Esophagus muscularis mucosa (tissue), 4 donors: Measurements from ENCODE around the gene DDX3X. TPM values are rescaled to one million over a fixed set of nuclear protein-coding genes. Genes with fewer than 3 reads are reported as not detected.

ENCODE experiments used
- DNase-seq: peaks from one replicate; pipeline ENCODE4 v3.0.0-alpha.2; 2017; ENCODE audit errors: extremely low spot score
- H3K27ac ChIP-seq, 4 donors: fragments of 200-600 bp; sonication (generic); replicated peaks in 1 of 4; 1 replicate in 3 of 4; 2 replicates in 1 of 4; pipeline ENCODE4 v1.5.1; 2016 to 2019; ENCODE audit warnings: mild to moderate bottlenecking in 1 of 4
- H3K27me3 ChIP-seq, 4 donors: fragments of 200-600 bp; sonication (generic); one replicate each; pipeline versions ENCODE4 v1.5.1 to v1.6.0; 2016 to 2019
- H3K36me3 ChIP-seq, 4 donors: fragments of 200-600 bp; sonication (generic); one replicate each; pipeline ENCODE4 v1.5.1; 2016 to 2019
- H3K4me1 ChIP-seq, 4 donors: fragments of 200-600 bp; sonication (generic); one replicate each; pipeline ENCODE4 v1.5.1; 2016 to 2019
- H3K4me3 ChIP-seq, 4 donors: fragments of 200-600 bp; sonication (generic); 1 replicate in 2 of 4; 2 replicates in 2 of 4; pipeline ENCODE4 v1.5.1; 2016 to 2019; ENCODE audit warnings: mild to moderate bottlenecking in 4 of 4, moderate library complexity in 1 of 4
- H3K9me3 ChIP-seq, 4 donors: fragments of 200-600 bp; sonication (generic); 1 replicate in 3 of 4; 2 replicates in 1 of 4; pipeline ENCODE4 v1.5.1; 2016 to 2019
- CTCF ChIP-seq, 3 experiments: fragments of 200-600 bp in 2 of 3; fragments of 450-650 bp in 1 of 3; sonication (generic) in 2 of 3; IDR thresholded peaks; one replicate each; pipeline ENCODE4 v1.5.1; 2017 to 2019; ENCODE audit warnings: antibody characterized with exemption in 3 of 3, mild to moderate bottlenecking in 2 of 3, moderate library complexity in 1 of 3
- EP300 ChIP-seq: sonication (generic); formaldehyde crosslinking; IDR thresholded peaks from one replicate; pipeline ENCODE4 v1.6.1; 2017; ENCODE audit warnings: antibody characterized with exemption
- POLR2A ChIP-seq: fragments of 450-650 bp; IDR thresholded peaks from one replicate; pipeline ENCODE4 v1.6.1; 2017; ENCODE audit warnings: antibody characterized with exemption, moderate library complexity, mild to moderate bottlenecking, low read depth
- POLR2AphosphoS5 ChIP-seq, 2 donors: sonication (generic); formaldehyde crosslinking; IDR thresholded peaks; one replicate each; pipeline ENCODE4 v1.6.1; 2017; ENCODE audit warnings: antibody characterized with exemption in 2 of 2
- WGBS: methylation state at CpG from one replicate; pipeline ENCODE4 v1.1.5; 2018; 5-methylcytosine and 5-hydroxymethylcytosine counted together
- intact Hi-C: fragments of 100-400 bp; cut with DNase I; formaldehyde crosslinking; loops from one replicate; pipeline ENCODE4 v1.15.1; 2023
- total RNA-seq, 4 donors: library from RNA; depleted of rRNA; stranded (reverse); fragments of >200 nt; gene quantifications; one replicate each; pipeline versions ENCODE4 v1.1.0 to v1.2.1, GENCODE V29; 2016

Gene DDX3X
- total RNA-seq, 4 donors from 2014 or later, result 169 to 282 (median 253) TPM

- DNase-seq, result no peak
- Histone ChIP-seq H3K27me3 (no peaks in the 10 kb centered on the region), H3K27ac (no peak overlapping the region), H3K9me3 (no peaks in the 10 kb centered on the region), H3K4me3 (no peak overlapping the region), H3K4me1 (peaks cover 20 to 33% (median 24%) of the 10 kb centered on the region in 4 donors), H3K36me3 (peaks cover 70 to 98% (median 84%) of the 10 kb centered on the region in 4 donors)
- TF ChIP-seq CTCF (IDR thresholded peaks at IDR 0.05) (no peak), POLR2A (no peak), EP300 (no peak), POLR2AphosphoS5 (IDR thresholded peaks at IDR 0.05) (no peak)
- intact Hi-C loops, result no loop called here
- 94% methylated on average over 9 of the region's 9 CpGs for WGBS
Measured at GRCh38 chrX:41344053-41344452, 10.1 kb downstream of the DDX3X start.

GRCh38 chrX:41347186-41347585, 13.2 kb downstream of the DDX3X start:
- 93% methylated on average over 8 of the region's 8 CpGs for WGBS
- DNase-seq, result no peak
- Histone ChIP-seq H3K4me3 (no peak overlapping the region), H3K27ac (no peak overlapping the region), H3K27me3 (no peaks in the 10 kb centered on the region), H3K36me3 (peaks cover 54 to 85% (median 75%) of the 10 kb centered on the region in 4 donors), H3K4me1 (peaks cover 0 to 23% (median 5%) of the 10 kb centered on the region in 4 donors), H3K9me3 (no peaks in the 10 kb centered on the region)
- intact Hi-C loops, result no loop called here
- TF ChIP-seq CTCF (IDR thresholded peaks at IDR 0.05) (no peak), POLR2A (no peak), POLR2AphosphoS5 (IDR thresholded peaks at IDR 0.05) (no peak), EP300 (no peak)

- intact Hi-C loops, result no loop called here
- peaks cover 40 to 72% (median 61%) of the 10 kb centered on the region in 4 donors for H3K36me3 ChIP-seq
- H3K9me3 ChIP-seq, result no peaks in the 10 kb centered on the region
- no peak overlapping the region for H3K4me3 ChIP-seq
- peaks cover 0 to 23% (median 6%) of the 10 kb centered on the region in 4 donors for H3K4me1 ChIP-seq
- no peak overlapping the region for H3K27ac ChIP-seq
- no peaks in the 10 kb centered on the region for H3K27me3 ChIP-seq
- TF ChIP-seq POLR2A, result no peak
- TF ChIP-seq POLR2AphosphoS5 (IDR thresholded peaks at IDR 0.05), result peak in 1 of 2 donors; percentile 12
- WGBS, result 97% methylated on average over 4 of the region's 4 CpGs
- no peak for DNase-seq
Measured at GRCh38 chrX:41348551-41348950, 14.6 kb downstream of the DDX3X start.

- Histone ChIP-seq H3K4me1 (peaks cover 0 to 23% (median 6%) of the 10 kb centered on the region in 4 donors), H3K27ac (peak overlapping the region in 1 of 4 donors; percentile 36), H3K4me3 (no peak overlapping the region), H3K9me3 (no peaks in the 10 kb centered on the region), H3K36me3 (peaks cover 28 to 53% (median 43%) of the 10 kb centered on the region in 4 donors), H3K27me3 (no peaks in the 10 kb centered on the region)
- 81% methylated on average over 6 of the region's 6 CpGs for WGBS
- intact Hi-C loops, result no loop called here
- DNase-seq, result no peak
- TF ChIP-seq EP300 (no peak), POLR2AphosphoS5 (IDR thresholded peaks at IDR 0.05) (peak in 1 of 2 donors; percentile 40)
Measured at GRCh38 chrX:41350150-41350975, 16.4 kb downstream of the DDX3X start.

- H3K9me3 ChIP-seq, result no peaks in the 10 kb centered on the region
- intact Hi-C loops, result no loop called here
- peaks cover 0 to 19% (median 6%) of the 10 kb centered on the region in 4 donors for H3K4me1 ChIP-seq
- TF ChIP-seq EP300 (no peak), POLR2A (no peak), CTCF (IDR thresholded peaks at IDR 0.05) (no peak), POLR2AphosphoS5 (IDR thresholded peaks at IDR 0.05) (peak in 1 of 2 donors; percentile 48)
- H3K27ac ChIP-seq, result peak overlapping the region in 1 of 4 donors; percentile 22
- 57% methylated on average over 3 of the region's 3 CpGs for WGBS
- H3K36me3 ChIP-seq, result peaks cover 21 to 46% (median 36%) of the 10 kb centered on the region in 4 donors
- H3K4me3 ChIP-seq, result no peak overlapping the region
- no peaks in the 10 kb centered on the region for H3K27me3 ChIP-seq
- DNase-seq, result no peak
Measured at GRCh38 chrX:41350976-41351569, 17.1 kb downstream of the DDX3X start.
